HPDE6-E6E7 (cell line): ENCODE measurements around the gene ARHGAP20.
"Not testable (repeated sequence)": the region's sequence is repeated elsewhere in the genome, so short reads cannot be mapped to it uniquely, and the experiment has no call there.

Source experiments
- DNase-seq: peaks from one replicate; pipeline ENCODE4 v3.0.0; 2011; ENCODE audit warnings: missing footprints; ENCODE audit errors: extremely low spot score

ARHGAP20 gene

DNA sequence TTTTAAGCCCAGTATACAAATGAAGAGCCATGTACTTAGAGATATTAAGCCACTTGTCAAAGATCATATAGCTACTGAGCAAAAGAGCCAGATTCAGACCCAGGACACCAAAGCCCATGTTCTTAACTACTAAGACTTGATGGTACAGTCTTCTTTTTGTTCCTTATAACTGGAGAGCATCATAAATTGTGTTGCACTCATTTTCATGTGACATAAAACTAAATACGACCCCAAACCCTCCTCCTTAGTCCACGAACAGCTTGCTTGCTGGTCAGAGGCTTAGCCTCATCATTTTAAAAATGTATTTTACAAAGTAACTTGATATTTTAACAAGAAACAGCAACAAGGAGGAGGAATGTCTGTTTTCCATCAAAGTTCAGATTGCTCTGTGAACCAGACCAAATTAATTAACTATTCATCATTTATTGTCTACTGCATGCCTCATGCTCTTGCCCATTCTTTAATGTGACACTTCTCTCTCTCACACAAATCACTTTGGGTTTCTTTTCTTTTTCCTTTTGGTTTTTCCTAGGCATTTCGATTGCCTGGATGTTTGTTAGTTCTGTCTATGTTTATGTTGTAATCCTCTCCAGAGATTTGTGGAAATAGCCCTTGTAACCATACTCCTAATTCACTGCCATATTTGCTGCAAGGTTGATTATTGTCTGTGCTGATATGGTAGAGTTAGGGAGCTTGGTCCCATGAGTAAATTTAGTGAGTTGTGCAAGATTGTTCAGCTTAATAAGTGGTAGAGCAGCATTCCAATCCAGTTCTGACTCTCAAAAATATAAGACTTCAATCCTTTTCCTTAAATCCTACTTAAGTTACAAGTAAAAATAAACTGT, 8.4 kb upstream of the ARHGAP20 start:
- DNase-seq, result no peak

DNA sequence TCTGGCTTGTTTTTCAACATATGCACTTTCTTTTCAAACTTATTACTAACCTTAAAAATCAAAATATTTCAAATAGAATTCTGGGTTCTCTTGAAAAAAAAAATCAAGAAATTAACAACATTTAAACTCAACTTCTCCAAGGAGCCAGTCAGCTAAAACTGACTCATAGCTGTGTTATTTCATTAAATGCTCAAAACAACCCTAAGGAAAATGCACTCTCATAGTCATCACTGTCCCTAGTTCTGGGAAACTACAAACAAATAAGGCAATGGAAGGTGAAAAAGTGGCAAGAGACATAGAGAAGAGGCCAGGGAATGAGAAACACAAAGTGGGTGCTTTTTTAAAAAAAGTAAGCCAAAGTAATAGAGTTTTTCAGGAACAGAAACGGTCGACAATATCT, 4.1 kb upstream of the ARHGAP20 start:
- no peak for DNase-seq

DNA sequence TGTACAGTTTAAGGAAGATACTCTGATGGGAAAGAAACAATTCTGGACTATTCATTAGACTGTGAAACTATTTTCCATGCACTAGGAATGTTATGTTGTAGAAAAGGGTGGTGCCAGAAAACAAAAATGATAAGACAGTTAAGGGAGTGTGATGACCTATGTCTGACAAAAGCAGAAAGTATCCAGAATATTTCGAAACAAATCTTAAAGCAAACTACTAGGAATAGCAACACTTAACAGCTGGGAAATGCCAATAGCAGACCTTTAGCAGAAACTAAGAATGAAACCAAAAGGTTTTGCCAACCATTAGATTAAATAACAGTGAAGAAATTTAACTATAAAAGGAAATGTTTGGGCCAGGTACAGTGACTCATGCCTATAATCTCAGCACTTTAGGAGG, 3.3 kb upstream of the ARHGAP20 start:
- DNase-seq, result no peak

DNA sequence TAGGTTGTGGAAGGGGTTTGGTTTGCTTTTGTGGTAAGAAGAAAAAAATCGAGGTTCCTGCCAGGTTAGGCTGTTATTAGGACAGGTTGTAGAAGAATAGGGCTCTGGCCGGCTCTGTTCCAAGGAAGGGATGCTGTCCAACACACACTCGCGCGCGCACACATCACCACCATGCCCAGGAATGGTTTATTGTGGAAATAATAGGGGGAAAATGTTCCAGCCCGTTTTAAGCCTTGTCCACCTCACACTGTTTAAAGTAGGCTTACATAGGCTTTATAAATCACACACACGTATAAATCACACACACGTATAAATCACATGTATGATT, 1.2 kb upstream of the ARHGAP20 start:
- DNase-seq, result no peak

DNA sequence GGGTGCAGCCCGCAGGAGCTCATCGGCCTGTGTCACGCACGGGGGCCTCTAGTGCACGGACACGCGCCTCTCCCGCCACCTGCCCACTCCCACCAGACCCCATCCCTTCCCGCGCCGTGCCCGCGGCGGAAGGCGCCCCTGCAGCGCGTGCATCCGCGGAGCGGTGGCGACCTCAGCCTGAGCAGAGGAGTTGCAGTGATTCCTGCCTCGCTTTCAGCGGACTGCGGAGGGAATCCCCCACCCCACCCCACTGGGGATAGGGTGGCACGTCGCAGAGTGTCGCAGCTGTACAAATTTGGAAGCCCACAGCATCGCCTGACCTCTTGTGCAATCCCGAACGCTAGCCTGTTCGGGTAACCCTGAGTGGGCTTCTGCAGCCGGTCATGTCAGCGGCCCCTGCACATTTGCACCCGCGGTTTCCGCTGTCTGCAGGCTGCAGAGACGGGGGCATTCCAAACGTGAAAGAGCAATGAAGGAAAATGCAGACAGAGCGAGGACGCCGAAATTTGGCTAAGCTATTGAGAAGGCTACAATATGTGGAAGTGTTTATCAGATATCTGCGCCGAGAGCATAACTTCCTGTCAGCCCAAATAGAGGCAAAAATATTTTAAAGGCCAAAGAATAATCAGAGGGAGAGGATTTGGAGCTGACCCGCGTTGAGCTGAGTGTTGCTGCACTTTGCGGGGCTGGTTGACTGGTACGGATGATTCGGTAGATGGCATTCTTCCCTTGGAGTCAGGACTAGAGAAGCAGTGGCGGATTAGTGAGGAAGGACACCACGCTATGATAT, 617 bp upstream of the ARHGAP20 start:
- no peak for DNase-seq

DNA sequence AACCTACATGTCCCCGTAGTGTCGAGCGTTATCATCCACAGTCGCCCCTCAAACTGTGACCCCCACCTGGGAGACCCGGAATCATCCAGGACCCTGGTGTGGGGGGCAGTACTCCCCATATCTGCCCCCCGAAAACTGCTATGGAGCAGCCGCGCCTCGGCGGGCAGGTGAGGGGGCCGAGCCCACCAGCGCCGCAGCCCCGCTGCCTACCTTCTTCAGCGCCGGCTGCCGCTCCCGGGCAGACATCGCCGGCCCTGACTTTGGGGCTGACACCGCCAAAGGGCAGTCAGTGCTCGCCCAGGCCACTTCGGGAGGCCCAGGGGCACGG, 825 bp downstream of the ARHGAP20 start:
- no peak for DNase-seq

DNA sequence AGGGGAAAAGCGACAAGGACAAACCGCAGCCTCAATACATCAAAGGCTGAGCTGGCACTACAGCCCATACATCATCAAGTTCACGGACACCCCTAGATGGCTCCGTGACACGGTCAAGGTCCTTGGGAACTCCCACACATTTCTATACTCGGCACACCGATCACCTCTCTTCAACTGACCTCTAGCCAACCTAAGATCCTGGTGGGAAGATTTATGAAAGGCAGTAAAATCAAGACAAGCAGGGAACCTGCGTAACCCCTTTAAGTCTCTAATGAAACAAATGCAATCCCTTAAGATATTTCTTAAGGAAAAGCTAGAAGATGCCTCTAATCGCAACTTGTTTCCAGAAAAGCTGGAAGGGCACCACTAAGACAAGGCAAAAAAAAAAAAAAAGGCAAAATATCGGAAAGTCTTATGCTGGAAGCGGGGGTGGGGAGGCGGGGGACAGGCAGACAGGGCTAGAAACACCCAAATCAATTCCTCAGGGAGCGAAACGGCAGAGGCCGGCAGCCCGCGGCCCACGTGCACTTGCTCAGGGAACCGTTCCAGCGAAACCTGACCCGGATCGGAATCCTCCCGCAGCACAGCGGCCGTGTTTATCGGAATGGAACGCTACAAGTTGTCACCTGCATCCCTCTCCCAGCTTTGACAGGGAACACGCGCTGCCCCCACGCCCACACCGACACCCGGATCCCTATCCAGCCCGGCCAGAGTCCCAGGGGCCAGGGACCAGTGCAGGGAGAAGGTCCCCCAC, 1.4 kb downstream of the ARHGAP20 start:
- no peak for DNase-seq

DNA sequence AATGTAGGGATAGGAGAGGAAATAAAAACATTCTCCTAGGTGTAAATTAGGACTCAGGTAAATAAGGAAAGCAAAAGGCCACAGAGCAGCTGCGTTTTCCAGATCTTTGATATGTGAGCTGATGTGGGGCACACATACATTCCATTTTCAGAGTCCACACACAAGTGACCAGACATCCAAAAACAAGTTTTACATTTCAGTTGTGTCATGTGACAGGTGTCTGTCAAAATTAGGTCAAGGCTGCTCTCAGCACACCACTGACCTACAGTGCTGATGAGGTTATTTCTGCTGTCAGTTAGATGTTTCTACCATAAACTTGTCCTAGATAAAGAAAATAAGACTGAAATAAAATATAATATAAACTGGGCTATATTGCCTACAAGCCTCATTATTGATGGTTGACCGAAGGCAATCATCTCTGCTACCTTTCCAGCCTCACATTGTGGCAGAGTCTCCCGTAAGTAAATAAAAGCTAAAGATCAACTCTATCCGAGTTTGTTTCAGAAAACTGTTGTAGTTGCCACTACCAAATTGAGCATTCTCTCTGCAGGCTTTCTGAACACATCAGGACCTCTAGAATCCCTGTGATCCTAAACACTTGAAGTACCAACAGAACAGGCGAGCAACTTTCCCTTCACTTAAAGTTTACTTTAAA, 7.9 kb downstream of the ARHGAP20 start:
- DNase-seq, result no peak

DNA sequence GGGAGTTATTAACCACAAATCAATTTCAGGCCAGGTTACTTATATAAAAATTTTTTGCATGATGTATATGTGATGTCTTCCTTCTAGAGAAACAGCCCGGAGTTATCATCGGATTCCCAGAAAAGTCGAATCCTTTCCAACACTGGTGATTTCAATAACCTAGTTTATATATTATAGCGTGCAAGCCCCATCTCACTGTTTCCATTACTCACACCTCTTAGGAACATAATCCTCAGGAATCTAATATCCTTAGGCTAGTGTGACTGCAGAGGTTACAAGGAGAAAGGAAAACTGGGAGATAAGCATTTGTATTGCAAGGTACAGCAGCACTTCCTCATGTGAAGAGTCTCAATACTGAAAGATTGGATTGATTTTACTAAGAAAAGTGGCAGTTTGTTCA, 20.3 kb downstream of the ARHGAP20 start:
- DNase-seq, result no peak

DNA sequence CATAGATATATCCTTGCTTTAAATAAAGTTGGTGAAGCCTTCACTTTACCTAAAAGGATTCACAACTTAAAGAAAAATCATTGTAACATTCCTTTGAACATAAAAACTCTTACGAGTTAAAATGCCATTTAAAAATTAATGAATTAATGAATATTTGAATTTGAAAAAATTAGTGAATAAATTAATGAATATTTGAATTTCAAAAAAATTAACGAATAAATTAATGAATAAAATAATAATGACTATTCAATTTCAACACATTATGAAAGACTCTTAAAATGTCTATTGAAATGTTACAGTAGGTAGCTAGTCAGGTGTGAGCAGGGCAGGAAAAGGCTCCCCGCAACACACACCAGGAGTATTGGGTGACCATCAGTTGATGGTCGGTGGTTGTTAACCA, 22.9 kb downstream of the ARHGAP20 start:
- no peak for DNase-seq

DNA sequence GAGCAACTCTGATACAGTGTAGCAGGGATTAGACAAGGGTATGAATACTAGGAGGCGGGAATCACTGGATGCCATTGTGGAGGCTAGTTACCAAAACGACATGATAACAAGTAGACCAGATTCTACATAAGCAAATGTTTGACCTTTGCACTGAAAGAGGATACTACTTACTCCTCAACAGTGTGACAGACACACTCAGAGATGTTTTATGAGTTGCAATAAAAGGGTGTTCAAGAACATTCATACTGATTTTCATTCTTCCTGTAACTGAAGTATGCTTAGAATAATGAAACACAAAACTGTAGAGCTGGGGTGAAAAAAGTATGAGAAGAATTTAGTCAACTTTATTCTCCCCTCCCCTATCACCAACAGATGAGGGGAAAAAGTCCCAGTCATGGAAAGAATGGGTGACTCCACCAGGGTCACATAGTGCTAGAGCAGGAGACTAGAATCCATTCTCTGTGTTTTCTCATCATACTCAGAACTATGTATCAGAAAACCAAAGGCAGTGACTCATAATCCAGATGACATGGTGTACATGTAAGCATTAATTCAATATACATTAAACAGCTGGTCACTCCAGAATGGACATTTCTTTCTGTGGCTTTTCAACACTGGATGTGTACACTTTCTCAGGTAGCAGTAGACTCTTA, 32.8 kb downstream of the ARHGAP20 start:
- DNase-seq, result no peak

DNA sequence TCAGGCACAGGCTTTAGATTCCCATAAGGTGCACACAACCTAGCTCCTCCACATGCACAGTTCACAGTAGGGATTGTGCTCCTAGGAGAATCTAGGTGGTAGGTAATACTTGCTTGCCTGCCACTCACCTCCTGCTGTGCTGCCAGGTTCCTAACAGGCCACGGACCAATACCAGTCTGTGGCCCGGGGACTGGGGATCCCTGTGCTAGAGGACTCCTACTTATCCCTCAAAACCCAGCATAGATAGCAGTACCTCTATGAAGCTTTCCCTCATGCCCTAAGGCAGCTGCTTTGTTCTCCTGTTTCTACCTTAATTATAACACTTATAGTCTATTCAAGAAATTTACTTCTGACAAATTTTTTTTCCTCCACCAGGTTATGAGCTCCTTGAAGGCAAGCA, 36.7 kb downstream of the ARHGAP20 start:
- DNase-seq, result no peak

DNA sequence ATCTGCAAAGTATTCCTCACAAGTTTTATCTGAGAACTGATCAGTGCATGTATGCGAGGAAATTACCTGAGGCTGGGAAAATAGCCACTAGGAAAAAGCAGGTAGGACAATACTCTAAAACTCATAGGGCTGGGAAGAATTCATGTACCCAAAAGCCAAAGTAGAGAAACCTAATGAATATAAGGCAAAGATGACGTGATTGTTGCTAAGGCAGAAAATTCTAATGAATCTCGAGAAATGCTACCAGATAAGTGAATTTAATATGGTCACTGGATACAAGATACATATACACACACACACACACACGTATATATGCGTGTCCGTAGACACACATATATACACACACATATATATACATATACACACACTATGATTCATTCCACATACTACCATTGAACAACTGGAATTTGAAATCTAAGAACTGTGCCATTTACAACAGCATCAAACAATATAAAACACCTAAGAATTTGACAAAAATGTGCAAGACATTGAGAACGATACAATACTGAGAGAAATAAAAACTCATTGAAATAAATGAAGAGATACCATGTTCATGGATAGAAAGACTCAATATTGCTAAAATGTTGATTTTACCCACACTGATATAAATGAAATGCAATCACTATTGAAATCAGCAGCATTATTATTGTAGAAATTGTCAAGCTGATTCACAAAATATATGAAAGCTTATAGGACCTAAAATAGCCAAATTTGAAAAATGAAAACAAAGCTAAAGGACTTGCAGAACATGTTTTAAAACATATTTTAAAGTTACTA, 46.4 kb downstream of the ARHGAP20 start:
- DNase-seq, result no peak

DNA sequence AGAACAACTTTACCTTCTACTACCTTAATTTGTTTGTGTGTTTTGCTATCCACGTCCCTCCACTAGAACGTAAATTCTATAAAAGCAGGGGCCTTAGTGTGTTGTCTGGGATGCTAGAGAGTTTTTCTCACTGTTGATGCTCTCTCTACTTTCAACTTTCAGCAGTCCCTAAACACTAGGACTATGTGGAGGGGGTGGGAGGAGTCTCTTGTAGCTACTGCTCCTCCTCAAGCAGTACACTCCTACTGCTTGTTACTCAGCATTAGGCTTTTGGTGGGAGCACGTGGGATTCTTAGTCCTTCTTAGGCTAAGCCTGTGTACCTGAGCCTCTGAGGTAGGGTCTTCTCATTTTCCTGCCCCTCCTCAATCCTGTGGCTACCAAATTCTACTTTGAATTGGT, 56.3 kb downstream of the ARHGAP20 start:
- DNase-seq, result no peak

DNA sequence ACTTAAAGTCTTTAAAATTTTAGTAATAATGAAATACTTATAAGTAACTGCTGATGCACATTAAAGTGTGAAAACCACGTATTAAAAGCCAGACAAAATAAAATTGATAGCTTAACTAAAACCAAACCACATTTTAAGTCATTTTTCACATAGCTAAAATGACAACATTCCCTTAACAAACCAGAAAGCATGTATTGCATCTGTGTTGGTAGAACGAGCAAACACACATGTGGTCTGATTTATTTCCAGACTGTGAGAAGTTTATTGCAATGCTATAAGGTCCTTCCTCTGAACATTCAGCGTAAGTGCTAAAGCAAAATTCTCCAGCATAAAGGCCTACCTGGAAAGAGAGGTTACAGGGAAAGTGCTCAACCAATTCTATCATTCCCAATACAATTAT, 57.8 kb downstream of the ARHGAP20 start:
- DNase-seq, result no peak

DNA sequence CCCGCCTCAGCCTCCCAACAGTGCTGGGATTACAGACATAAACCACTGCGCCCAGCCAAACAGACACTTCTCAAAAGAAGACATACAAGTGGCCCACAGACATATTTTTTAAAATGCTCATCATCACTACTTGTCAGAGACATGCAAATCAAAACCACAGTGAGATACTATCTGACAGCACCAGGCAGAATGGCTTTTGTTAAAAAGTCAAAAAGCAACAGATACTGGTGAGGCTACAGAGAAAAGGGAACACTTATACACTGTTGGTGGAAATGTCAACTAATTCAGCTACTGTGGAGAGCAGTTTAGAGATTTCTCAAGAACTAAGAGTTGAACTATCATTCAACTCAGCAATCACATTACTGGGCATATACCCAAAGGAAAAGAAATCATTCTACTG, 67.0 kb downstream of the ARHGAP20 start:
- DNase-seq, result no peak

DNA sequence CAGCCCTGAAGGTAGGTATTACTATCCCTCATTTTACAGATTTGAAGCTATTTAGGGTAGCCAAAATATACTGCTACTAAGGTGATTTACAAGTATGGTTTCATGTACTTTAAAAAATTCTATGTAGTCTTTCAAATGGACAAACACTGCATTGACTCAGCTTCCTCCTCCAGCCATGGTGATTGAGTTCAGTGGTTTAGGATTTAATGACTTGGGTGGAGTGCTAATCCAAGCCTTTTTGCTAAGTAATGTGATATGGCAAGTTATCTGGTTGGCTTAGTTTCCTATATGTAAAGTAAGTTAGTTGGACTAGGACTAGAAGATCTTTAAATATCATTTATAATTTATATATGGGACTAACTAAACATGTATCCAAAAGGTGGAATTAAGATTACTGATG, 77.9 kb downstream of the ARHGAP20 start:
- no peak for DNase-seq

DNA sequence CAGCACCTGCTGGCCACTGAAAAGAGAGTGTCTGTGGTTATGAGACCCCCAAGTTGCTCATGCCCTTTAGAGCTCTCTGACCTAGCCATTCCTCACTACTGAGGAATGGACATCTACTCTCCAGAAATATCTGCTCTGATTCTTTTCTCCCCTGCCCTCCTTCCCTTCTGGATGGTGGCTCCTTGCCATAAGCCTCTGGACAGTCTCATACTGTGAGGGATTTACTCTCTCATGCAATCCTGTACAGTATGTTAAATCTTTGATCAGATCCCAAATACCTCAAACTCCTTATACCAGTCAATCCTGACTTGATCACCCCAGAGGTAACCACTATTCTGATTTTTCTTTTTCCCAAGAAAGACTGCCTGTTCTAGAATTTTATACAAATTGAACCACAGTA, 80.7 kb downstream of the ARHGAP20 start:
- no peak for DNase-seq

DNA sequence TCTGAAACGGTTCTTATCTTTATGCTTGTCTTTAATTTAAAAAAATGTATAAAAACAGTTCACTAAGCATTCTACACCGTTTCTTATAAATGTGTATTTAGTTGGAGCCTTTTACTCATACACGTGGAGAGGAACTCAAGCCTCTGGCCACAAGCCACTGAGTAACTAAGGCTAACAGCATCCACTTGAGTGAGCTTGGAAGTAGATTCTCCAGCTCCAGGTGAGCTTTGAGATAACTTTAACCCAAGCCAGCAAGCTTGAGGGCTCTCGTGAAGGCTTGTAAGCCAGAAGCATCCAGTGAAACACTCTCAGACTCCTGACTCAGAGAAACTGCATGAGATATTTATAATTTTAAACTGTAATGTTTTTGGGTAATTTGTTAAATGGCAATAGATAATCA, 82.6 kb downstream of the ARHGAP20 start:
- DNase-seq, result no peak

DNA sequence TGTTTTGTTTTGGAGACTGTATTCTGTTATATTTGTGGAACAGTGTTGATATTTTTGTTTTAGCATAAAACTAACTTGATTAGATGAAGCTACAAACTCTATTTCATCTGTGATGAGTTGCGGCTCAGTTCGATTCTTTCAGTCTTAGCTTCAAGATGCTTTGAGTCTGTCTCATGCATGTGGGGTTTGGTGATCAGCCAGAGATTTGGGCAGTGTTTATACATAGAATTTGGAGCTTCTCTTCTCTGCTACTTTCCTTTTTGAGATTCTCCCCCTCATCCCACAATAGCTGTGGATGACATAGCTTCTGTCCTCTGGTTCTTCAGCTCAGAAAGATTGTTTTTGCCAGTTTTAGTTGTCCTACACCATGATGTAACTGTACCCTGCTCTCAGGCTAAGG, 90.4 kb downstream of the ARHGAP20 start:
- no peak for DNase-seq

DNA sequence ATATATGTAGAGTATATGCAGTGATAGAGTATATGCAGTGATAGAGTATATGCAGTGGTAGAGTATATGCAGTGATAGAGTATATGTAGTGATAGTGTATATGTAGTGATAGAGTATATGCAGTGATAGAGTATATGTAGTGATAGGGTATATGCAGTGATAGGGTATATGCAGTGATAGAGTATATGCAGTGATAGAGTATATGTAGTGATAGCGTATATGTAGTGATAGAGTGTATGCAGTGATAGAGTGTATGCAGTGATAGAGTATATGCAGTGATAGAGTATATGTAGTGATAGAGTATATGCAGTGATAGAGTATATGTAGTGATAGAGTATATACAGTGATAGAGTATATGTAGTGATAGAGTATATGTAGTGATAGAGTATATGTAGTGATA, 92.9 kb downstream of the ARHGAP20 start:
- not testable (repeated sequence) for DNase-seq
